HepG2 (cell line): ENCODE measurements around the gene NDUFB10. TPM values are rescaled to one million over a fixed set of nuclear protein-coding genes. Genes with fewer than 3 reads are reported as not detected.

ENCODE experiments used
- ATAC-seq: fragments of 200-7000 bp; cut with Tn5 transposase; 3 replicates; pipeline ENCODE4 v1.9.1; 2020; ENCODE audit warnings: mild to moderate bottlenecking, moderate library complexity
- BruUV-seq: library from RNA; stranded (reverse); fragments of 400-500 nt; replicated peaks from 2 replicates; lab custom pipeline; 2021; lab: Mats Ljungman, UMichigan
- CTCF ChIA-PET: fragments of 300-600 bp; formaldehyde crosslinking; extraction: SDS; loops from one replicate; lab custom pipeline; 2021; ENCODE audit warnings: low total read pairs, inconsistent platforms, low intra/inter-chr PET ratio; lab: Yijun Ruan, JAX
- POLR2A ChIA-PET: fragments of 350-600 bp; sonication (Branson Sonifier 250); formaldehyde crosslinking; loops from one replicate; lab custom pipeline; 2020; ENCODE audit warnings: antibody characterized with exemption, inconsistent platforms; lab: Yijun Ruan, JAX
- DNase-seq: peaks from one replicate; pipeline ENCODE4 v3.0.0-alpha.2; 2015; ENCODE audit warnings: low spot score
- FAIRE-seq: peaks from 3 replicates; lab custom pipeline; 2011; peaks lifted over from hg19 to GRCh38; lab: Jason Lieb, UNC
- H2AFZ ChIP-seq: one replicate; pipeline ENCODE4 v1.6.1; 2011; ENCODE audit warnings: low read length, inconsistent platforms
- H3K27ac ChIP-seq: fragments of 300-600 bp; 3 replicates; pipeline ENCODE4 v1.8.0; 2011; ENCODE audit warnings: mixed run types, mild to moderate bottlenecking, mixed read lengths, low read length, inconsistent platforms; ENCODE audit not compliant: insufficient read depth; ENCODE audit errors: extremely low read length
- H3K27me3 ChIP-seq, 2 experiments: fragments of 200-600 bp in 1 of 2; 2 replicates in 1 of 2; 3 replicates in 1 of 2; pipeline versions ENCODE4 v1.6.0 to v1.8.0; 2011; ENCODE audit warnings: low read length in 2 of 2, mild to moderate bottlenecking in 2 of 2, moderate library complexity in 2 of 2, inconsistent platforms in 1 of 2; ENCODE audit not compliant: insufficient read depth in 2 of 2, control insufficient read depth in 1 of 2
- H3K36me3 ChIP-seq, 2 experiments: fragments of 200-600 bp in 1 of 2; replicated peaks in 1 of 2; 2 replicates in 1 of 2; 3 replicates in 1 of 2; pipeline versions ENCODE4 v1.5.1 to v1.8.0; 2011; ENCODE audit warnings: low read length in 2 of 2, inconsistent platforms in 1 of 2; ENCODE audit not compliant: insufficient read depth in 2 of 2, control insufficient read depth in 1 of 2
- H3K4me1 ChIP-seq: 2 replicates; pipeline ENCODE4 v1.5.1; 2012; ENCODE audit warnings: low read length, inconsistent platforms; ENCODE audit not compliant: insufficient read depth
- H3K4me2 ChIP-seq: 2 replicates; pipeline ENCODE4 v1.6.0; 2011; ENCODE audit warnings: low read depth, low read length, inconsistent platforms
- H3K4me3 ChIP-seq, 3 experiments: fragments of 200-600 bp in 1 of 3; sonication (generic), shearing (Covaris generic) in 1 of 3; replicated peaks in 1 of 3; 2 replicates each; pipeline ENCODE4 v1.5.1; 2011 to 2016; ENCODE audit warnings: low read length in 3 of 3, inconsistent platforms in 2 of 3, low read depth in 2 of 3, mild to moderate bottlenecking in 2 of 3, control low read depth in 1 of 3, mixed read lengths in 1 of 3; ENCODE audit not compliant: insufficient read depth in 1 of 3
- H3K79me2 ChIP-seq: one replicate; pipeline ENCODE4 v1.6.1; 2011; ENCODE audit warnings: low read length, inconsistent platforms; ENCODE audit not compliant: insufficient read depth
- H3K9ac ChIP-seq: 2 replicates; pipeline ENCODE4 v1.6.0; 2011; ENCODE audit warnings: mild to moderate bottlenecking, low read depth, low read length, inconsistent platforms; ENCODE audit not compliant: insufficient read depth
- H3K9me3 ChIP-seq: 2 replicates; pipeline ENCODE4 v1.5.1; 2012; ENCODE audit warnings: mild to moderate bottlenecking, low read length
- H4K20me1 ChIP-seq: 2 replicates; pipeline ENCODE4 v1.6.0; 2011; ENCODE audit warnings: inconsistent platforms, mild to moderate bottlenecking, low read length, moderate library complexity; ENCODE audit not compliant: insufficient read depth
- DZIP1 ChIP-seq: sonication (generic); formaldehyde crosslinking; IDR thresholded peaks from 2 replicates; pipeline ENCODE4 v1.5.0; 2020; ENCODE audit warnings: mild to moderate bottlenecking, missing genetic modification reagents
- HNRNPL ChIP-seq: fragments of 200-400 bp; formaldehyde crosslinking; IDR thresholded peaks from 2 replicates; pipeline ENCODE4 v1.6.1; 2017; ENCODE audit warnings: mild to moderate bottlenecking, low read depth, low read length
- MXI1 ChIP-seq: IDR thresholded peaks from 3 replicates; pipeline ENCODE4 v1.6.1; 2012; ENCODE audit warnings: low read depth, low read length, inconsistent platforms, borderline replicate concordance
- STAG1 ChIP-seq: sonication (generic); formaldehyde crosslinking; IDR thresholded peaks from 2 replicates; pipeline ENCODE4 v1.4.0; 2020; ENCODE audit warnings: missing genetic modification reagents
- TFDP2 ChIP-seq: sonication (generic); formaldehyde crosslinking; IDR thresholded peaks from 2 replicates; pipeline ENCODE4 v1.4.0; 2020; ENCODE audit warnings: missing genetic modification reagents
- TSC22D2 ChIP-seq: sonication (generic); formaldehyde crosslinking; IDR thresholded peaks from 2 replicates; pipeline ENCODE4 v1.5.1; 2020; ENCODE audit warnings: missing genetic modification reagents, mild to moderate bottlenecking, borderline replicate concordance
- ZNF263 ChIP-seq: sonication (generic); formaldehyde crosslinking; IDR thresholded peaks from 2 replicates; pipeline ENCODE4 v1.4.0; 2020; ENCODE audit warnings: missing genetic modification reagents
- ZNF703 ChIP-seq: sonication (generic); formaldehyde crosslinking; IDR thresholded peaks from 2 replicates; pipeline ENCODE4 v1.5.1; 2020; ENCODE audit warnings: missing genetic modification reagents, mild to moderate bottlenecking, moderate library complexity, borderline replicate concordance
- WGBS: methylation state at CpG from one replicate; pipeline ENCODE4 v1.1.6; 2017; ENCODE audit warnings: low lambda C conversion rate; 5-methylcytosine and 5-hydroxymethylcytosine counted together
- in situ Hi-C: cut with HindIII; loops from 2 replicates; pipeline ENCODE4 v1.10.0; 2017; ENCODE audit warnings: low pct_unique_long_range_greater_than_20kb; ENCODE audit not compliant: extremely low pct_ligation_motif_present
- intact Hi-C: fragments of 100-400 bp; cut with micrococcal nuclease; formaldehyde crosslinking; loops from one replicate; pipeline ENCODE4 v1.10.0; 2022; ENCODE audit not compliant: unreplicated experiment
- polyA plus RNA-seq, 8 experiments: library from polyadenylated mRNA; depleted of rRNA in 3 of 8; stranded (reverse) in 7 of 8; unstranded in 1 of 8; fragments of >200 nt; fragmentation: Illumina TruSeq in 4 of 8; extraction: Trizol in 4 of 8; gene quantifications; 2 replicates each; pipeline versions ENCODE4 v1.2.1 to v1.2.3, GENCODE V29; 2011 to 2016; ENCODE audit warnings: low read depth in 4 of 8, missing spikeins in 1 of 8, mixed read lengths in 1 of 8; ENCODE audit not compliant: insufficient read depth in 1 of 8
- total RNA-seq, 5 experiments: library from RNA; depleted of rRNA; stranded (reverse); fragments of >200 nt; fragmentation: Illumina TruSeq; extraction: Trizol; gene quantifications; 2 replicates each; pipeline ENCODE4 v1.2.3, GENCODE V29; 2016; ENCODE audit warnings: low read depth in 1 of 5
- TF ChIP-seq, protein P1 (sequence below): sonication (generic); formaldehyde crosslinking; IDR thresholded peaks from 2 replicates; pipeline ENCODE4 v1.4.0; 2020; ENCODE audit warnings: missing genetic modification reagents, borderline replicate concordance

NDUFB10 gene
- total and polyA plus RNA-seq, 2 of the 13 experiments (the other 11 are each of a cell fraction or from before 2014, with no cell fraction given) = 68.6 to 157 TPM

DNA sequence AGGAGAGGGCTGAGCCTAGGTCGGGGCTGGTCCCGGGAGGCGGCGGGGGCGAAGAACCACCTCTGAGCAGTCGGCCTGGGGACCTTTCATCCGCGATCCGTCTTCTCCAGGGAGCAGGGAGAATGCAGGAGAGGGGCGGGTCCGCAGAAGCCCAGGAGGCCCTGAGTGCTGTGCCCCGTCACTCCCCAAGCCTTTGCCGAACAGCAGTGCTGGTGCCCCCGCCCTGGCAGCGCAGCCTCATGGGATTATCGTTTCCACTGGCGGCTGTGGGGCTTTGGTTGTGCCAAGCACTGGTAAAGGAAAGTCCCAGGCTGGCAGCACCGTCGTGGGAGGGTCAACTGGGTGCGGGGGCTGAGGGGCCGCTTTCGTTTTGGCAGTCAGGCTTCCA lies 13.1 kb downstream of the NDUFB10 start:
- DNase-seq (no peak), ATAC-seq (peak; percentile 58), FAIRE-seq (no peak)
- in situ Hi-C loops = no loop called here
- peaks cover 20 to 28% of the 10 kb centered on the region in 2 experiments; a peak in 3 of 5 replicates for H3K36me3 ChIP-seq
- intact Hi-C loops = no loop called here
- H3K79me2 ChIP-seq = peaks cover 14% of the 10 kb centered on the region
- peak overlapping the region; percentile 86 for H3K9ac ChIP-seq
- POLR2A ChIA-PET = interaction anchor here (1.1 to 2.8 kb wide), 2 partner anchors 12 to 63 kb away, joined by 4 to 26 read pairs; partner anchors contain the start of gene NDUFB10
- peak overlapping the region; percentile 75 for H3K27ac ChIP-seq
- TF ChIP-seq, protein P1, sequence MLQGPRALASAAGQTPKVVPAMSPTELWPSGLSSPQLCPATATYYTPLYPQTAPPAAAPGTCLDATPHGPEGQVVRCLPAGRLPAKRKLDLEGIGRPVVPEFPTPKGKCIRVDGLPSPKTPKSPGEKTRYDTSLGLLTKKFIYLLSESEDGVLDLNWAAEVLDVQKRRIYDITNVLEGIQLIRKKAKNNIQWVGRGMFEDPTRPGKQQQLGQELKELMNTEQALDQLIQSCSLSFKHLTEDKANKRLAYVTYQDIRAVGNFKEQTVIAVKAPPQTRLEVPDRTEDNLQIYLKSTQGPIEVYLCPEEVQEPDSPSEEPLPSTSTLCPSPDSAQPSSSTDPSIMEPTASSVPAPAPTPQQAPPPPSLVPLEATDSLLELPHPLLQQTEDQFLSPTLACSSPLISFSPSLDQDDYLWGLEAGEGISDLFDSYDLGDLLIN (CRISPR knock-in tag) = no peak
- TF ChIP-seq STAG1 (CRISPR knock-in tag) (no peak), DZIP1 (CRISPR knock-in tag) (peak; percentile 81; the same call in 1 of the 2 replicates), TSC22D2 (no peak), TFDP2 (no peak), HNRNPL (0 out of 2 replicates have a peak, but pooled peaks have one; percentile 33), MXI1 (0 out of 3 replicates have a peak, but pooled peaks have one; percentile 16), ZNF703 (CRISPR knock-in tag) (0 out of 2 replicates have a peak, but pooled peaks have one; percentile 63), ZNF263 (CRISPR knock-in tag) (peak; percentile 15; the same call in 1 of the 2 replicates)
- TF ChIP-seq, all 625 proteins: peak for 5
- under 1% methylated on average over 17 of the region's 22 CpGs for WGBS
- Histone ChIP-seq H3K9me3 (no peaks in the 10 kb centered on the region), H3K4me3 (peak overlapping the region; percentile 74 to 99 (median 84)), H3K4me2 (peak overlapping the region; percentile 99), H3K27me3 (no peaks in the 10 kb centered on the region), H3K4me1 (peaks cover 21% of the 10 kb centered on the region), H2AFZ (no peak overlapping the region), H4K20me1 (no peaks in the 10 kb centered on the region)
- CTCF ChIA-PET = no interaction called here
- no TSS peak for BruUV-seq
